ENCODE results near the gene OR7E24.
"Not testable (repeated sequence)": the region's sequence is repeated elsewhere in the genome, so short reads cannot be mapped to it uniquely, and the experiment has no call there.

Gene OR7E24

GRCh38 chr19:9250630-9251029 lies at the start of gene OR7E24:
TSS of gene OR7E24 (plus strand) at chr19:9250930. CDS start at chr19:9251044, 114 bp downstream.
- DNase-seq (ENCODE audit: low spot score): no peak

GRCh38 chr19:9205501-9206113 lies 45.1 kb upstream of the OR7E24 start:
- peak; percentile 31 for DNase-seq (ENCODE audit: low spot score)

GRCh38 chr19:9219489-9219888 lies 31.2 kb upstream of the OR7E24 start, which contains the start of gene OR7D4:
TSS of gene OR7D4 (minus strand) at chr19:9219589. CDS start at chr19:9214837, 4,752 bp downstream.
- DNase-seq (ENCODE audit: low spot score): no peak

GRCh38 chr19:9251236-9251635 lies 506 bp downstream of the OR7E24 start:
- DNase-seq (ENCODE audit: low spot score): no peak

GRCh38 chr19:9283485-9283884 lies 32.8 kb downstream of the OR7E24 start:
- DNase-seq (ENCODE audit: low spot score): not testable (repeated sequence)

GRCh38 chr19:9289231-9289884 lies 38.6 kb downstream of the OR7E24 start:
- DNase-seq (ENCODE audit: low spot score): no peak

- no peak for DNase-seq (ENCODE audit: low spot score)
Measured at GRCh38 chr19:9295411-9295849, 44.7 kb downstream of the OR7E24 start.

GRCh38 chr19:9296336-9296735 lies 45.6 kb downstream of the OR7E24 start:
- DNase-seq (ENCODE audit: low spot score): no peak

Measured in putamen (tissue), 1 donor.